IPS-18c (cell line): Measurements from ENCODE around the gene BCL2L2.
"Not testable (repeated sequence)": the region's sequence is repeated elsewhere in the genome, so short reads cannot be mapped to it uniquely, and the experiment has no call there.

ENCODE experiments used
- H3K4me3 ChIP-seq: 2 replicates; pipeline ENCODE4 v1.7.0; 2013; ENCODE audit warnings: low read depth, mild to moderate bottlenecking, low read length, moderate library complexity; ENCODE audit not compliant: insufficient read depth
- H3K9me3 ChIP-seq: one replicate; pipeline ENCODE4 v1.6.1; 2013; ENCODE audit warnings: mild to moderate bottlenecking, low read length, moderate library complexity; ENCODE audit not compliant: control insufficient read depth, insufficient read depth

BCL2L2 gene, protein sequence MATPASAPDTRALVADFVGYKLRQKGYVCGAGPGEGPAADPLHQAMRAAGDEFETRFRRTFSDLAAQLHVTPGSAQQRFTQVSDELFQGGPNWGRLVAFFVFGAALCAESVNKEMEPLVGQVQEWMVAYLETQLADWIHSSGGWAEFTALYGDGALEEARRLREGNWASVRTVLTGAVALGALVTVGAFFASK

DNA sequence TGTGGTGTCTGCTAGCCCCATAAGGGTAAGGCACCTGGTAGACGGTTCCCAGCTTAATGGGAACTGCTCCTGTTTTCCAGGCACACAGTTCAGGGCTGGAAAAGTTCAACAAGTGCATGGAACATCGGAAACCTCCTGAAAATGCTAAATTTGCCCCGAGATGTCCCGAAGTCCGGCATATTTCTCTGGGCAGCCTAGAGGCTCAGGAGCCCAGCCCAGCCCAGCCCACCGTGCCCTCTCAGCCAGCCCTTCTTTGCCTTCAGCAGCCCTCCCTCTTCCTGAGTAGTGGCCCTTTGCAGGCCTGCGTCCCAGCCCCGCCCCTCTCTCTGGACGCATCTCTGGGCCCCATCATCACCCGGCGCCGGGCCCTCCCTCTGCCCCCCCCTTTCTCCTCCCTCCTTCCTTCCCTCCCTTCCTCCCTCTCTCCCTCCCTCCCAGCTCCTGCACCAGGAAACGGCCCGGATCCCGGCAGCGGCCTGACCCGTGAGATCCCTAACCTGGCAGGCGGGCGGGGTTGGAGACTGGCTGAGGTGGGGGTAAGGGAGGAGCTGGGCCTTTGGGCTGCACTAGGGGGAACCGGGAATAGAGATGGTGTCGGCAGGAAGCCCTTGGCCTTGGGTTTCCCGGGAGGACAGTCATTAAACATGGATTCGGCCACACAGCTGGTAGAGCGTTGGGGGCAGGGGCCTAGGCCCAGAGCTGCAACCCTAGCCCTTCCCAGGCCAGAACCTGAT is at the start of gene BCL2L2:
Gene BCL2L2, plus strand, starts transcription at position 422 of the 734 bp plus-strand sequence. CDS start 935 bp downstream, outside the sequence.
- Histone ChIP-seq H3K9me3 (no peaks in the 10 kb centered on the region), H3K4me3 (peak within 1 kb of the TSS; percentile 90)

DNA sequence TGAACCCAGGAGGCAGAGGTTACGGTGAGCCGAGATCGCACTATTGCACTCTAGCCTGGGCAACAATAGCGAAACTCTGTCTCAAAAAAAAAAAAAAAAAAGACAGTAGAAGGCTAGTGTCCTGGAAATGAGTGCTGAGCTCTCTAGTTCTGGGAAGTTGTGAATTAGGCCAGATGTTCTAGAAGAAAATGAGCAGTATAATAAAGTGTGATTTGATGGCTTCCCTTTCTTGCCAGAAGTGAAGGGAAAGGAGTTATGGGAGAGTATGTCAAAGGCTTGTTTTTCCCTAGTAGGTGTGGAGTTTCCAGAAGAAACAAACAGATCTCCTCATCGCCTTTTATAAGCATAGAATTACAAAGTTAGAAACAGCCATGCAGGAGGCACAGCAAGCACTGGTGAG is 48.4 kb upstream of the BCL2L2 start:
- Histone ChIP-seq H3K4me3 (no peak overlapping the region), H3K9me3 (no peaks in the 10 kb centered on the region)

DNA sequence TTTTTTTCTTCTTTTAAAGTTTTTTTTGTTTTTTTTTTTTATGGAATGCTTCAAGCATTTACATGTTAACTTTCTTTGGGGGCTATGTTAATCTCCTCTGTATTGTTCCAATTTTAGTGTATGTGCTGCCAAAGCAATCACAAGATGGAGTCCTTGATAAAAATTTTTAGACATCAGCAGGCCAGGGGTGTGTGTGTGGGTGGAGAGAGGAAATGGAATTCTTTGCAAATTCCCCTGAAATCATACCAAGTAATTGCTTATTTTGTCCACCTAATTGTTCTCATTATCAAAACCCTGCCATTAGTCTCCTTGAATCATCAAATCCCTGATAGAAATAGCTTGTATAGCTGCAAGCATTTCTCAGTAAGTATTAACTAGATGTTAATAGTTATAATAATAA is 47.2 kb upstream of the BCL2L2 start:
- H3K4me3 ChIP-seq: no peak overlapping the region
- H3K9me3 ChIP-seq: no peaks in the 10 kb centered on the region

DNA sequence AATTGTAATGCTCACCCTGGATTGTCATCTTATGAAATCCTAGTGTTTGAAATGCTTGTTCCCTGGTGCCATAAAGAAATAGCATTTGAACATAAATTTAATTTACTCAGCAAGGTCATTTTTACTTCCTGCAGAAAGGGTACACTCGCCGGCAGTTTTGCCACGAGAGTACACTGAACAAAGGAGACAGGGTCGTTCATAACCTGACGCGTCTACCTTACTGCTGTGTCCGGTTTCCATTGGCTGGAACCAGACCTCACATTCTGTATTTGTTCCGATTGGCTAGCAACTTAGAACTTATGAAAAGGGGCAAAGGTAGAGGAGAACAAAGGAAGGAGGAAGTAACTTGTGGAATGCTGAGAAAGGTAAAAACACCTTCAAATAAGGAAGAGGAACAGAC is 45.8 kb upstream of the BCL2L2 start:
- H3K4me3 ChIP-seq, H3K9me3 ChIP-seq: not testable (repeated sequence)

DNA sequence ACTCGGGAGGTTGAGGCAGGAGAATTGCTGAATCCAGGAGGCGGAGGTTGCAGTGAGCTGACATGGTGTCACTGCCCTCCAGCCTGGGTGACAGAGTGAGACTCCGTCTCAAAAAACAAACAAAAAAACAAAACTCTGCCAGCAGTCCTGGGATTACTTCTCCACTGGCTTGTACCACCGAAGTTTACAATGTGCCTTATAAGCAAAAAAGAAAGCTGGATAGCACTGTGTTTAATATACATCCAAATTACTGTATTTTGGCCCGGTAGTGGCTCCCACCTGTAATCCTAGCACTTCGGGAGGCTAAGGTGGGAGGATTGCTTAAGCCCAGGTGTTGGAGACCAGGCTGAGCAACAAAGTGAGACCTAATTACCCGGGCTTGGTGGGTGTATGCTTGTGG is 37.4 kb upstream of the BCL2L2 start:
- Histone ChIP-seq H3K4me3 (no peak overlapping the region), H3K9me3 (no peaks in the 10 kb centered on the region)

DNA sequence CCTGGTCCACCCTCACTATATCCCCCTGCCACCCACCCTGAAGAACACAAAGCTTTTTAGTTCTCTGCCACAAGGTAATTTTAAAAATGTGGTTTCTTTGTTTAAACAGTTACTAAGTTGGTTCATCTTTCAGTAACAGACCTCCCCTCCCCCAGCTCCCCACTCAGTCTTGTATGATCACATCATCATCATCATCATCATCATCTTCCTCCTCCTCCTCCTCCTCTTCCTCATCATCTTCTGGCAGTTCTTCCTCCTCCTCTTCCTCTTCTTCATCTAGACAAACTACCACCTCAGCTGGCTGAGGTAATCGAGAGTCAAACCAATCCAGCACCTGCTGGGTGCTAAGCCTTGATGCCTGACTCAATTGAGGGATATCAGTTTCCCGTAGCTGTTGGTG is 31.2 kb upstream of the BCL2L2 start:
- H3K4me3 ChIP-seq: no peak overlapping the region
- no peaks in the 10 kb centered on the region for H3K9me3 ChIP-seq

DNA sequence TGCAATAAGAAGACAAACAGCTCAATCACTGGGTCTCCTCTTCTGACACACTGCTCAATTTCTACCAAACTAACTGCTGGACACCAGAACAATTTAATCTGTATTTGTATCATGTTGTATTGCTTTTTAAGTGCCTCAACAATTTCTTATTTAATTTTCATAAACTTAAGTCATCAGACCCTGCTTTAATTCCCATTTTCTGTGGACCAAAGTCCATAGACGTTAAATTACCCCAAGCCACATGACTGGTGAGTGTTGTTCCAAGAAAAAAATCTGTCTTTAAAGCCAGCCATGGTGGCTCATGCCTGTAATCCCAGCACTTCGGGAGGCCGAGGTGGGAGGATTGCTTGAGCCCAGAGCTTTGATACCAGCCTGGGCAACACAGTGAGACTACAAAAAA is 29.4 kb upstream of the BCL2L2 start:
- no peak overlapping the region for H3K4me3 ChIP-seq
- H3K9me3 ChIP-seq: no peaks in the 10 kb centered on the region

DNA sequence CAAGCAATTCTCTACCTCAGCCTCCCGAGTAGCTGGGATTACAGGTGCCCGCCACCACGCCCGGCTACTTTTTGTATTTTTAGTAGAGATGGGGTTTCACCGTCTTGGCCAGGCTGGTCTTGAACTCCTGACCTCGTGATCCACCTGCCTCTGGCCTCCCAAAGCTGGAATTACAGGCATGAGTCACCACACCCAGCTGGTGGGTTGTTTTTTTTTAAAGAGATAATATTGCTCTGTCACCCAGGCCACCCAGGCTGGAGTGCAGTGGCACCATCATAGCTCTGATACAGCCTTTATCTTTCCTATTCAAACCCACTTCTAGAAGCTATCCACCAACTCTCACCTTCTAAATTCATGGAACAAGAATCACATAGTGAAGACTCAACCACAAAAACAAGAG is 28.7 kb upstream of the BCL2L2 start:
- not testable (repeated sequence) for H3K4me3 ChIP-seq, H3K9me3 ChIP-seq

DNA sequence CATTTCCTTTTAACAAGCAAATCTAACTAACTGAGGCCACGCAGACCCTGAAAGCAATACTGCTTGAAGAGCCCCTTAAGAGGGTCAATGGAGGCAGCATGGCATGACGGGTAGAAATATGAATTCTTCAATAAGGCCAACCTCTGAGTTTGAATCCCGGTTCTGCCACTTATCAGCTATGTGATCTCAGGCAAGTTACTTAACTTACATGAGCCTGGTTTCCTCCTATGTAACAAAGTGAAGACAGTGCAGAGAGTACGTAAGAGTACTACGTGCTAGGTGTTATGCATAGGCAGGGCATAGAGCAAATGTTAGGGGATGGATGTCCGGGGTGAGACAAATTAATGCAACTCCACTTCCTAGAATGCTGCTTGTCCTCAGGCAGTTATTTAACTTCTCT is 25.4 kb upstream of the BCL2L2 start:
- H3K4me3 ChIP-seq: no peak overlapping the region
- H3K9me3 ChIP-seq: no peaks in the 10 kb centered on the region

DNA sequence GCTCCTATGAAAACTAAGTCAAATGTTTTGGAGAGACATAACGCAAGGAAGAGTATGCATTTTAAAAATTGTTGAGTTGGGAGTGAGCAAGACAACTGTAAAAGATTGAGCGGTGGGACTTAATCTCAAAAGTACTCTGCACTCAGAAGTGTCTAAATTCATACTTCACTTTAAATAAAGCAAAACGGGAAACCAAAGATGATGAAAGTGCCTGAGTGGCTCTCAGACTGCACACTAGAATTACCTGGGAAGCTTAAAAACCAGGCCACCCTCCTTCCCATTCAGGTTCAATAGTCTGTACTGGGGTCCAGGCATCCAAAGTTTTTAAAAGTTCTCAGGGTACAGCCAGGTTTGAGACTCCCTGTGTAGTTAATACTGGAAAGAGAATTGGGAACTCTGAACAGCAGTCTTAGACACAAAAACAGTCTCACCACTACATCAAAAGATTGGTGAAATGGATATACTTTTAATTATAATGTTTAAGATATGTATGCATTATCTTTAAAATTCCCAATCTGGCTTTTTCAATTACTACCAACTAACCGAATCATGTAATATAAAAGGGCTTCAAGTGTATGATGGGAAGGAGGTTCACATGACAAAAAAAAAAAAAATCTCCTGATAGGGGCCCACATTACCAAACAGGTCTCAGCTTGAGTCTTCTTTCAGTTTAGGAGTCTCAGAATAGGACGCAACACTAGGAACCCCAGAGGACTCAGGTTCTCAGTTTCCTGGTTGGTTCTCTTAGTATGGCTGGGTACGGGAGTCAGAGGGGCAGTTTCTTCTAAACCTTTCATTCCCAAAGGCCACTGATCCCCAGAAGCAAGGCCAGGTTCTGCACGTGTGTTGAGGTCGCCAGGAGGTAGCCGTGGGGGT is 21.7 kb upstream of the BCL2L2 start:
- no peaks in the 10 kb centered on the region for H3K9me3 ChIP-seq

DNA sequence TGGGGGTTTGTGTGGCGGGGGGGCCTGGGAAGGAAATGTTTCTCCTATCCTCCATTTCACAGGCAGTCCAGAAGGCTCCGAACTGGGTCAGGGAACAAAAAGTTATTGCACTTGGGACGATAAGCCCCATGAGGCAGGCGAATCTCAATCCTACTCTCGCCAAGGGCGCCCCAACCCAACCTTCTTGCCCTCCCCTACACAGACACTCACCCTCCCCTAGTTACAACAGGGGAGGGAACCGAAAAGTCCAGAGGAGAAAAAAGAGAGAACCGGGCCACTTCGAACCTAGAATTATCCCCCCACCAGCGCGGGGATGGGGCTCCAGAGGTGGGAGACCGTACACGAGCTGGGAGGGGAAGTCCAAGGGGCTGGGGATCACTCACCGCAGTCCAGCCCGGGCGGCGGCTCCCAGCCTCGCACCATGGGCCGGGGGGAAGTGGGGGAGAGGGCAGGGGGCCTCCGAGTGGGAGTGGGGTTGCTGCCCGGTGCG is 21.1 kb upstream of the BCL2L2 start:
- Histone ChIP-seq H3K9me3 (no peaks in the 10 kb centered on the region), H3K4me3 (peak overlapping the region; percentile 89)

More for the DNA sequence above, 21.7 kb upstream of the BCL2L2 start:
- H3K4me3 ChIP-seq: peak overlapping the region; percentile 89

DNA sequence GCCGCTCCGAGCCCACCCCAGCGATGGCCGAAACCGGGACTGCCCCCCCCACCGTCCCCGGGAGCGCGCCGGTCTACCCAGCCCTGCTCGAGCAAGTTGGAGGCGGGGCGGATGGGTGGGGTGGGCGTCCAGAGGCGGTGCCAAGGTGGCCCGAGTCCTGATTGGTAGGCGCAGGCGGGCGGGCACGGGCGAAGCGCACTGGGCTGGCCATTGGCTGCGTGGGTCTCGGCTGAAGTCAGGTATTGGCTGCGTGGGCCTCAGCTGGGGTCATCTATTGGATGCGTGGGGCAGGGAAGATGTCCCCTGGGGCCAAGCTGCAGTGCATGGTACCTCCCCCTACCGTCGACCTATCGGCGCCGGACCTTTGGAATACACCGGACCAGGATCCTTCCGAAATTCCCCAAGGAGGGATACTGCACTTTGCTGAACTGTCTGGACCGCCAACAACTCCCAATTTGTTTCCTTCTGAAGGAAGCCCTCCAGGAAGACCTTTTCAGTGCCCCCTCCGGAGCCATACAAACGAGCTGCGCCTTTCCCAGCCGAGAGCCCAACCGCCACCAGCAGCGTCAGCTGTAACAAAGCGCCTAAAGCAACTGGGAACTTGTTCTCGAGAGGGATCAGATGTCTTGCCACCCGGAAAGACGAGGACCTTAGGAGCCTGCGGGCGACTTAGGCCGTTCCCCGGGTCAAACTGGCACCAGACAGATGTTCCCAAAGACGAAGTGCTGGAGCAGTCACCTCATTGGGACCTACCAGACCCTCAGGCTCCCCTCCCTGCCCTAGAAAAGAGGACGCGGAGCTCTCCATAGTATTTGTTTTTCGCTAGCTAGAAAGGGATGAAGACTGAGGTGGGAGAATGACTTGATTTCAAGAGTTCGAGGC is 20.4 kb upstream of the BCL2L2 start, which contains the start of gene HOMEZ:
Gene HOMEZ, minus strand, starts transcription at position 113 of the 882 bp plus-strand sequence. CDS start 180 bp downstream, outside the sequence.
- H3K4me3 ChIP-seq: peak within 1 kb of the TSS; percentile 89
- H3K9me3 ChIP-seq: no peaks in the 10 kb centered on the region

DNA sequence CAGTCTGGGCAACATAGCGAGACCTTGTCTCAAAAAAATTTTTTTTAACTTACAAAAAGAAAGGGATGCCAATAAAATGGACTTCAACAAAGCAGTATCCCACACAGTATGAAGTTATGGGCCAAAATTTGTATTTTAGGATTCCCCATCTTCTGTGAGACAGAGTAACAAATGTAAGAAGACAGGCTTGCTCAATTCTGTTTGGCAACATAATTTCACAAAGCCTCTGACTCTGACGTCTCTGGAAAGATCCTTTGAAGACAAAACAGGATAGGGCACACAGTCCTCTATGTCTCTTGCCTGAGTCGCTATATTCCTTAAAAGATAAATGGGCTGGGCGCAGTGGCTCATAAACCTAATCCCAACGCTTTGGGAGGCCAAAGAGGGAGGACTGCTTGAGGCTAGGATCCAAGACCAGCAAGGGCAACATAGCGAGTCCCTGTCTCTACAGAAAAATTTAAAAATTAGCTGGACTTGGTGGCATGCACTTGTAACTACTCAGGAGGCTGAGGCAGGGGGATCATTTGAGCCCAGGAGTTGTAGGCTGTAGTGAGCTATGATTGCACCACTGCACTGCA is 19.6 kb upstream of the BCL2L2 start:
- peak overlapping the region; percentile 89 for H3K4me3 ChIP-seq
- no peaks in the 10 kb centered on the region for H3K9me3 ChIP-seq

DNA sequence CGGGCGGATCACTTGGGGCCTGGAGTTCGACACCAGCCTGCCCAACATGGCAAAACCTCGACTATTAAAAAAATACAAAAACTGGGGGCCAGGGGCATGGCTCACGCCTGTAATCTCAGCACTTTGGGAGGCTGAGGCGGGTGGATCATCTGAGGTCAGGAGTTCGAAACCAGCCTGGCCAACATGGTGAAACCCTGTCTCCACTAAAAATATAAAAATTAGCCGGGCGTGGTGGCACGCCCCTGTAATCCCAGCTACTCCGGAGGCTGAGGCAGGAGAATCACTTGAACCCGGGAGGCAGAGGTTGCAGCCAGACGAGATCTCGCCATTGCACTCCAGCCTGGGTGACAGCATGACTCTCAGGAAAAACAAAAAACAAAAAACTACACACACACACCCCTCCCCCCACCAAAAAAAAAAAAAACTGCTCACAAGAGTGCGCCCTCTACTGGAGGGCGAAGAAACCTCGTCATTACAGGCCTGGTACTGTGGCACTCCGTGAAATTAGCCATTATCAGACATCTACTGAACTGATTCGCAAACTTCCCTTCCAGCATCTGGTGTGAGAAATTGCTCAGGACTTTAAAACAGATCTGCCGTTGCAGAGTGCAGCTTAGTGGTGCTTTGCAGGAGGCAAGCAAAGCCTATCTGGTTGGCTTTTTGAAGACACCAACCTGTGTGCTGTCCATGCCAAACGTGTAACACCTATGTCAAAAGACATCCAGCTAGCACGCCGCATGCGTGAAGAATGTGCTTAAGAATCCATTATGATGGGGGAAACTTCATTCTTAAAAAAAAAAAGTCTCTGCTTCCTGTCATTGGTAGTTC is 11.7 kb upstream of the BCL2L2 start:
- no peak overlapping the region for H3K4me3 ChIP-seq
- peaks cover 2% of the 10 kb centered on the region for H3K9me3 ChIP-seq

DNA sequence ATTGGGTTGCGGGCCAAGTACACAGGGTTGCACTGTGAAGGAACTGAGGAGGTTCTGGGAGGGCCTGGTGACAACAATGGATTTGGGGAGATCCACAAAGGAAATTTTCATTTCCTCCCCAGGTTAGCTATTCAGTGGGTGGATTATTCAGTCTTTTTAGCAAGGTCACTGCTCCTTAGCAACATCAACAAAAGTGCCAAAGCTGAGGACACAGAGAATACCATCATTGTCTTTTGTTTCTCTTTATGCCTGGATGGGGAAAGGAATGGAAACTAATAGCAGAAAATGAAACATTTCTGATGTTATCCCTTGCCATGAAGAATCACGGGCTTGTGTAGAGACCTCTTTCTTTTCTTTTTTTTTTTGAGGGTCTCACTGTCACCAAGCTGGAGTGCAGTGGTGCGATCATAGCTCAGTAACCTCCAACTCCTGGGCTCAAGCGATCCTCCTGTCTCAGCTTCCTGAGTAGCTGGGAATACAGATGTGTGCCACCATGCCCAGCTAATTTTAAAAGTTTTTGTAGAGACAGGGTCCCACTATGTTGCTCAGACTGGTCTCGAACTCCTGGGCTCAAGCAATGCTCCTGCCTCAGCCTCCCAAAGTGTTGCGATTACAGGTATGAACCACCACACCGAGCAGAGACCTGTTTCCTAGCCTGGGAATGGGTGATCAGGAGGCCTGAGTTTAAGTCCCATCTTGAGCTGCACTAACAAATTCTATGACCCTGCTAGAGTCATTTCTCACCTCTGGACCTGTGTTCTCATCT is 10.4 kb upstream of the BCL2L2 start:
- peaks cover 2% of the 10 kb centered on the region for H3K9me3 ChIP-seq
- H3K4me3 ChIP-seq: no peak overlapping the region
